ENCODE results near the gene RORB.

RORB gene

GRCh38 chr9:74736646-74737045 is 239.5 kb downstream of the RORB start:
- TF ChIP-seq, protein P1, sequence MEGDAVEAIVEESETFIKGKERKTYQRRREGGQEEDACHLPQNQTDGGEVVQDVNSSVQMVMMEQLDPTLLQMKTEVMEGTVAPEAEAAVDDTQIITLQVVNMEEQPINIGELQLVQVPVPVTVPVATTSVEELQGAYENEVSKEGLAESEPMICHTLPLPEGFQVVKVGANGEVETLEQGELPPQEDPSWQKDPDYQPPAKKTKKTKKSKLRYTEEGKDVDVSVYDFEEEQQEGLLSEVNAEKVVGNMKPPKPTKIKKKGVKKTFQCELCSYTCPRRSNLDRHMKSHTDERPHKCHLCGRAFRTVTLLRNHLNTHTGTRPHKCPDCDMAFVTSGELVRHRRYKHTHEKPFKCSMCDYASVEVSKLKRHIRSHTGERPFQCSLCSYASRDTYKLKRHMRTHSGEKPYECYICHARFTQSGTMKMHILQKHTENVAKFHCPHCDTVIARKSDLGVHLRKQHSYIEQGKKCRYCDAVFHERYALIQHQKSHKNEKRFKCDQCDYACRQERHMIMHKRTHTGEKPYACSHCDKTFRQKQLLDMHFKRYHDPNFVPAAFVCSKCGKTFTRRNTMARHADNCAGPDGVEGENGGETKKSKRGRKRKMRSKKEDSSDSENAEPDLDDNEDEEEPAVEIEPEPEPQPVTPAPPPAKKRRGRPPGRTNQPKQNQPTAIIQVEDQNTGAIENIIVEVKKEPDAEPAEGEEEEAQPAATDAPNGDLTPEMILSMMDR (IDR thresholded peaks at IDR 0.05; ENCODE audit: borderline replicate concordance, control extremely low read depth, extremely low read depth, insufficient read depth, missing control alignments): no peak
- in situ Hi-C loops (cut with MboI; ENCODE audit: low sequenced_read_pairs, unreplicated experiment): no loop called here
- no peak for DNase-seq (ENCODE audit: low spot score)

- no peak for DNase-seq (ENCODE audit: low spot score)
- TF ChIP-seq, protein P1 (IDR thresholded peaks at IDR 0.05; ENCODE audit: borderline replicate concordance, control extremely low read depth, extremely low read depth, insufficient read depth, missing control alignments): no peak
- in situ Hi-C loops (cut with MboI; ENCODE audit: low sequenced_read_pairs, unreplicated experiment): no loop called here
Measured at GRCh38 chr9:74742191-74742790, 245.2 kb downstream of the RORB start.
